HG03354 (cell line): Measurements from ENCODE around the gene FKBP6.
"Not testable (repeated sequence)": the region's sequence is repeated elsewhere in the genome, so short reads cannot be mapped to it uniquely, and the experiment has no call there.

Experiments
- ATAC-seq: cut with Tn5 transposase; IDR thresholded peaks from one replicate; pipeline ENCODE4 v1.9.1; 2021; ENCODE audit warnings: mild to moderate bottlenecking; ENCODE audit not compliant: unreplicated experiment, poor library complexity, severe bottlenecking

The FKBP6 gene

GRCh38 chr7:73352784-73353183 is 24.8 kb downstream of the FKBP6 start:
- no peak for ATAC-seq

GRCh38 chr7:73353243-73353642 is 25.3 kb downstream of the FKBP6 start:
- ATAC-seq, result no peak

- no peak for ATAC-seq
These were observed 26.2 kb downstream of the FKBP6 start for GRCh38 chr7:73354196-73354595.

- no peak for ATAC-seq
These were observed 26.9 kb downstream of the FKBP6 start for GRCh38 chr7:73354821-73355220.

DNA sequence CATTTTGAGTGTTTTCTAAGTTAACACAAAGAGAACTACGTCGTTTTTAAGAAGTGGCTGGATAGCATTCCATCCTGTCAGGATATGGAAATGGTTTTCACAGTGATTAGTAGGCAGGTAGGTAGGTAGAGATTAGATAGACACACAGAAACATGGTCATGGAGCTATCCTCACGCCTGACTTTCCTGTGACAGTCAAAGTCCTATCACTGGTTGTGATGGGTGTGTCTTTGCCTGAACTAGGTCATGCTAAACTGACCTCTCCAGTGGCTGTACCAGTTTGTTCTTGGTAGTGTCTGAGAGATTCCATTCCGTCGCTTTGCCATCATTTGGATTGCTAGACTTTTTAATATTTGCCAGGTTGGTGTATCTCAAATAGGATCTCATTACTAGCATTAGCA is 28.2 kb downstream of the FKBP6 start:
- ATAC-seq, result no peak

DNA sequence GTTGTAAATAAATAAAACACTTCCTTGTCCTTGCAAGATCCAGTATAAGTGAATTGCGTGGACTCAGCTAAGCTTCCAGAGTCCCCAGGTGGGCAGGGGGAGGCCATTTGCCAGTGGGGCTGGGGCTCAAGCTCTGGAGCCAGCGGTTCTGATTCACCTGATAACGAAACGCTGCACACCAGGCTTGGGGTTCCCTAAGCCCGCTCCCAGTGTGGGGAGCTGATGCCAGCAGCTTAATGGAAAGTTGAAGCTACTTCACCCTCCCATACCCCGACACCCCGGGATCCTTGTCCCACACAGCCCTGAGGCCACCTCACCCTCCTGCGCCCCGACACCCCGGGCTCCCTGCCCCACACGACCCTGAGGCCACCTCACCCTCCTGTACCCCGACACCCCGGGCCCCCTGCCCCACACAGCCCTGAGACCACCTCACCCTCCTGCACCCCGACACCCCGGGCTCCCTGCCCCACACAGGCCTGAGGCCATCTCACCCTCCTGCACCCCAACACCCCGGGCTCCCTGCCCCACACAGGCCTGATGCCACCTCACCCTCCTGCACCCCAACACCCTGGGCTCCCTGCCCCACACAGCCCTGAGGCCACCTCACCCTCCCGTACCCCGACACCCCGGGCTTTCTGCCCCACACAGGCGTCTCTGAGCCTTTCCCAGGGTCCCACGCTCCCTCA is 30.8 kb downstream of the FKBP6 start:
- no peak for ATAC-seq

DNA sequence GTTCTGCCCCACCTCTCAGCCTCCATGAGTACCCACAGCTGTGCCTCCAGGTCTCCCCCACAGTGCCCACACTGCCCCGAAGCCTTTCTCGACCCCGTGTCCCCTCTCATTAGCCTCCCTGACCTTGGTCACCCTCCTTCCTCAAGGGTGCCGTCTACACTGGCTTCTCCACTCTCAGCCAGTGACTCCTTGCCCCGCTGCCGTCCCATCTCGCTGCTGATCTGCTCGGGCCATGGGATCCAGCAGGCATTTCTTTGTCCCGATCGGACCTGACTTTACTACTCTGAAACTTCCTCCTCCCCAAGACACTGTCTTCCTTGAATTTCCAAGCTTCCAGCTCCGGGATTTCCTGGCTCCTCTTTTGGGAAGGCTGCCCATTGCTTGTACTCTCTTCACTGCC is 31.3 kb downstream of the FKBP6 start:
- no peak for ATAC-seq

DNA sequence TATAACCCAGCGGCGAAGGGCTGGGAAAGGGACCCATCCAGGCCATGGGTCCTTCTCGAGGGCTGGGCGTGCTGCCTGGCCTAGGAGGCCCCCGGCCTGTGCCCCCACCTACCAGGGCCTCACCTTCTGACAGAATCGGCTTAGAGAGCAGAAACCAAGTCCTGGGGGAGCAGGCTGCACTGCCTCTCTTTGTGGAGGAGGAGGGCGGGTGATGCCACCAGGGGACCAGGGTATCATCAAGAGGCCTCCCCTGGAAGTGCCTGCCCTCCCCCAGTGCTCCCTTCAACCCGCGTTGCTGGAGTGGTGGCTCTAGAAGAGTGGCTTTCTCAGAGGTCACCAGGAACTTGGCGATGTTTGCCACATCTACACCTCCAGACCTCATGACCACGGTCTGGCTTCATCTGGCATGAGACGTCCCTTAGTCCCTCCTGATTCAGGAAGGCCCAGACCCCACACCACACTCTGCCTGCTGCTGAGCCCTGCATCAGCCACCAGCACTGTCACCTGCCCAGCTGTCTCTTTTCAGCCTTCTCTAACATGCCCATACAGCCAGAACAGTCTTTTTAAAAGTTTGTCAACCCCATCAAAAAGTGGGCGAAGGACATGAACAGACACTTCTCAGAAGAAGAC is 31.9 kb downstream of the FKBP6 start:
- ATAC-seq, result no peak

DNA sequence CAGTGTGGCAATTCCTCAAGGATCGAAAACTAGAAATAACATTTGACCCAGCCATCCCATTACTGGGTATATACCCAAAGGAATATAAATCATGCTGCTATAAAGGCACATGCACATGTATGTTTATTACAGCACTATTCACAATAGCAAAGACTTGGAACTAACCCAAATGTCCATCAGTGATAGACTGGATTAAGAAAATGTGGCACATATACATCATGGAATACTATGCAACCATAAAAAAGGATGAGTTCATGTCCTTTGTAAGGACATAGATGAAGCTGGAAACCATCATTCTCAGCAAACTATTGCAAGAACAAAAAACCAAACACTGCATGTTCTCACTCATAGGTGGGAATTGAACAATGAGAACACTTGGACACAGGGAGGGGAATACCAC is 32.6 kb downstream of the FKBP6 start:
- ATAC-seq, result not testable (repeated sequence)

DNA sequence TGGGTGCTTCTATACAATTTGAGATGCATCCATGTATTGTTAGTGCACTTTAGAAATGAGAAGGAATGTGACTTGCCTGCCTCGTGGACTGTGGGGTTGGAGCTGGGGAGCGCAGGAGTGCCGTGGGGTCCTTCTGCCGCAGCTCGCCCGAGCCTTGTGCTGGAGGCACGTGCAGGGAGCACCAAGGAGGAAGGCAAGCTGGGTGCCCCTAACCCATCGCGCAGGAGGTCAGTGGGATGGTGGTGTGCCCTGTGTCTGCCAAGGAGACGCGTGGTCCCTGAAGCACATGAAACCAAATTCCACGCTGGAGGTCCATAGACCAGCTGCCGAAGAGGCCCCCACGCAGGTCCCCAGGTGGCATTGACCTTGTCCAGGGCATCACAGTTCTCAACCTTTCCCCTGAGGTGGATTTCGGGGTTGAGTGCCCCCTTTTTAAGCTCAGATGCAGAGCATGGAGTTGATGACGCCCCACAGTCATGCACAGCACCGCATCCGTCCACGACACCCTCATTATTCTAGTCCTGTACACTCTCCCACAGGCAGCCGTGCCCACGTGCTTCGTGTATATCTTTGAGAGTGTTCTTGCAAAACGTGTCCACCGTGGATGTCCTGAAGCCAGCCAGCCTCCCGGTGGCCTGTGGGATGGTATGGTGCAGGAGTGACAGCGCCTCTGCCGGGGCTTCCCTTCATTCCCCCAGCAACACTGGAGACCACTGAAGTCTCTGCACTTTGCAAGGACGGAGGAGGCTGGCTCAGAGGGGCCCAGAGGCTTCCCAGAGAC is 35.5 kb downstream of the FKBP6 start:
- ATAC-seq, result no peak

DNA sequence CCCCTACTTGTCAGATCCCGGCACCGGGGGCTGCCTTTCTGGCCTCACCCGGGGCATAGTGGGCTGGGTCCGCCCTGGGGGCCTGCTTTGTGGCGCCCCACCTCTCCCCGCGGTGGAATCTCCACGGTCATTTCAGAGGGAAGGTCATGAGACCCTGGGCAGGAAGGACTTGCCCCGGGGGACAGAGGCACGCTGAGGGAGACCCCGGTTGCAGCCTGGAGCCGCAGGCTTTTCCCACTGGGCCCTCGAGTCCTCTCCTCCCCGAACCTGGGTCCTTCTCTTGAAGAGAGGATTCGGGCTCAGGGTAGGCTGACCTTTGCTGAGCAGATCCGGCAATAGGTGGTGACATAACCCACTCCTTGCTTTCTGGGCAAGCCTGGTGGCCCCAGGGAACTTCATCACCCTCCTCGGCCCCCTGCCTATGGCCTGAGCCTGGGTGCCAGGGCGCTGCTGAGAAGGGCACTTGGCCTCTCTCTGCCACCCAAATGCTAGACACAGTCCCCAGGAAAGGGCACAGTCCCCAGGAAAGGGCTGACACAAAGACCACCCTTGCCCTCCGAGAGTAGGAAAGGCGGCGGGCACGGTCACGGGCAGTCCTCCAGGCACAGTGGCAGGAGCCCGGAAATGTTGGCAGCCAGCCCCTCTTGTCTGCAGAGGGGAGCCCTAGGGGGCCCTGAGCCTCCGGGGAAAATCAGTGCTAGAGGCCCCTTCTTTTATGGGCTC is 36.2 kb downstream of the FKBP6 start:
- ATAC-seq, result no peak

DNA sequence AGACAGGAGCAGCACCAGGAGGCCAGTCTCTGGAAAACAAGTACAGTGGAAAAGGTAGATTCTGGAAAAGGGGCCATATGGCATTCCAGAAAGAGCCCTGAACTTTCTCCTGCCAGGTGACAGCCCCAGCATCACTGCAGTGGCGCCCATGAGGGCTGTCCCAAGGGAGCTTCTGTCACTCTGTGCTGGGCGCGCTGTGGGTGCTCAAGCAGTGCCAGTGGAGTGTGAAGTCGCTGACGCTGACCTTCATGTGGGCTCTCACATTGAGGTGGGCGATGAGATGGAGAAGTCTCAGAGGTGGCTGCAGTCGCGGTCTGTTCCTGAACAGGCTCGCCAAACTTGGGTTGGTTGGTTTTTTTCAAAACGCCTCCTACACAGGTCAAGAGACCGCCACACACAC is 38.2 kb downstream of the FKBP6 start:
- no peak for ATAC-seq

DNA sequence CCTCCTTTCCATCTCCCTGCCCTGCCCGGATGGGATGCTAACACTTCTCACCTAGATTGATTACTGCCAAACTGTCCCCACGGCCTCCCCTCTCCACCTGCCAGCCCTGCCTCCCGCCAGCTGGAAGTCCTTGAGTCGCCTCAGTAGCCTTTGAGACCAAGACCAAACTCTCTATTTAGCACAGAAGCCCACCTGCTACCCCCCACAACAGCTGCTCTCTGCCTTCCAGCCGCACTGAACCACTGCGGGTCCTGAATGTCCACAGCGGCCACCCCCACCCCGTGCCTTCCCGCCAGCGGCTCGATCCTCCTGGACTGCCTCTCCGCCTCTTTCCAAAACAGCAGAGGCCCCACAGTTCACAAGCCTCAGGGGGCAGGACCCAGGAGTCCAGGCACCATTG is 39.0 kb downstream of the FKBP6 start:
- no peak for ATAC-seq

DNA sequence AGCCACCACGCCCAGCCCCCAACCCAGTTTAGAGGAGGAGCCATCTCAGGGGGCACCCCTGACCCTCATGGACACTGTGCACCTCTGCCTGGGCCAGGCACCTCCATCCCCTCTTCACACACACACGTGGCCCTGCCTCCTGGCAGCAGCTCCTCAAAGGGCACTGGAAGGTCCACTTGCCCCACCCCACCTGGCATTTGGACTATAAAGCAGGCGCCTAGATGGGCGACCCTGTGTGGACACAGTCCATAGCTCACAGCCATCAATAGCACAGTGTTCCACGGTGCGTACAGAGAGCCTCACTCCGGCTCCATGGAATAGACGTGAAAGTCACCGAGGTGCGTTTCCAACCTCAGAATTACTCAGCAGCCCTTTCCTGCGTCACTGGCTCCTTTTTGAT is 41.0 kb downstream of the FKBP6 start:
- ATAC-seq, result no peak

- no peak for ATAC-seq
These were observed 41.7 kb downstream of the FKBP6 start for GRCh38 chr7:73369622-73370021.

- ATAC-seq, result no peak
These were observed 45.8 kb downstream of the FKBP6 start for GRCh38 chr7:73373741-73374140.

GRCh38 chr7:73376262-73376661 is 48.3 kb downstream of the FKBP6 start:
- not testable (repeated sequence) for ATAC-seq

- ATAC-seq, result no peak
These were observed 48.9 kb downstream of the FKBP6 start for GRCh38 chr7:73376671-73377412.

DNA sequence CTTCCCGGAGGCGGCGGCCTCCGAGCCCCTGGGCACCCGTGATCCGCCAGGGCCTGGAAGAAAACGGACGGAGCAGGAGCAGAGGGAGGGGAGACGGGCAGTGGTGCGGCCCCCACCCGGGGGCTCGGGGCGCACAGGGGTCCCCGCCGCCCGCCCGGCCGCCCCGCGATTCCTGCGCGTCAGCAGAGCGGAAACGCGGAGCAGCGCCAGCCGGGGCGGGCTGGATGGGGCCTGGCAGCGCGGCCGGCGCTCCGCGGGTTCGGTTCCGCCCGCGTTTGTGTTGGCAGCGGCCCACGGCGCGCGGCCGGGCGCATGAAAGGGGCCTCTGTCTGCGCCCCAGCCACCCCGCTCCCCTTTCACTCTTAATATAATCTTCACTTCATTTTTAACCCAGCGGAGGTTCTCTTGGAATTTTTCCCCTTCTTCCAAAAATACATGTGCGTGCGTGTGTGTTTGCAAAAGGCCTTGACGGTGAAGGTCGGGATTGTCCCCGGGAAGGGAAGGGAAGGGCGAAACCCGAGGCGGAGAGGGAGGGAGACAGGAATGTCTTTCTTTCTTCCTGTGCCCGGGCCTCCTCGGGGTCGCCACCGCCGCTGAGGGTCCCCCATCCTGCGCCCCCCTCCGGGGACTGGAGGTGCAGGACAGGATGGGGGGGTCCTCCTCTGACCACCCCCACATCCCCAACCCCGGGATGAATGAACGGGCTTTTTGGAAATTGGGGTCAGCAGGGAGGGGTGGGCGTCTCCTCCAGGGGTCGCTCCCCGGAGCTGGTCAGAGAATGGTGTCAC is 49.6 kb downstream of the FKBP6 start:
- not testable (repeated sequence) for ATAC-seq
